ENCODE results near the gene PCDHGA1.

Gene PCDHGA1

DNA sequence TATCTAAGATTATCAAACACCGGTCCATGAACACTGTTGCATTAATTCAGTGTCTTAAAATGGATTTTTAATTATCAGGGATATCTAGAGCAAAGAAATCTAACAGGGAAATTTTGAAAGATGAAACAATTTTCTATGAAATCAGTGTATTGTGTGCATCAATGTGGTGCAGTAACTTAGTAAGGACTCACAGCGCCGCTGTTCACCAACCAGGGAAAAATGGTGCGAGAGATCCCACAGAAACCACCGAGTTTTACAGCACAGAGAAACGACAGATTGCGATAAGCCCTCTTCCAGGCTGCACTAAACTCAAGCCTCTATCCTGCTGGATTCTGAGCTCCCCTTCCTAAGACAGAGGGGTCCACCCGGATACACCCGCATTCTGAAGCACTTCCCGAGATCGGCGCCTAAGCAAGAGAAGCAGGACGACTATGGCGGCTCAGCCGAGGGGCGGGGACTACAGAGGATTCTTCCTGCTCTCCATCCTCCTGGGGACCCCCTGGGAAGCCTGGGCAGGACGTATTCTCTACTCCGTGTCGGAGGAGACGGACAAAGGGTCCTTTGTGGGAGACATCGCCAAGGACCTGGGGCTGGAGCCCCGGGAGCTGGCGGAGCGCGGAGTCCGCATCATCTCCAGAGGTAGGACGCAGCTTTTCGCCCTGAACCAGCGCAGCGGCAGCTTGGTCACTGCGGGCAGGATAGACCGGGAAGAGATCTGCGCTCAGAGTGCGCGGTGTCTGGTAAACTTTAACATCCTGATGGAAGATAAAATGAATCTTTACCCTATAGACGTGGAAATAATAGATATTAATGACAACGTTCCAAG lies 52.4 kb downstream of the PCDHGA1 start, which contains the start of gene PCDHGA7:
PCDHGA7 (plus strand) TSS at position 274 of the 826 bp plus-strand sequence; CDS start at position 432, 158 bp downstream.
- H3K27ac ChIP-seq (ENCODE audit: low read depth, low read length): no peak within 1 kb of the TSS
- no peak for TF ChIP-seq EZH2phosphoT487 (IDR thresholded peaks at IDR 0.05; ENCODE audit: borderline replicate concordance, low read length)
- TF ChIP-seq, protein P1, sequence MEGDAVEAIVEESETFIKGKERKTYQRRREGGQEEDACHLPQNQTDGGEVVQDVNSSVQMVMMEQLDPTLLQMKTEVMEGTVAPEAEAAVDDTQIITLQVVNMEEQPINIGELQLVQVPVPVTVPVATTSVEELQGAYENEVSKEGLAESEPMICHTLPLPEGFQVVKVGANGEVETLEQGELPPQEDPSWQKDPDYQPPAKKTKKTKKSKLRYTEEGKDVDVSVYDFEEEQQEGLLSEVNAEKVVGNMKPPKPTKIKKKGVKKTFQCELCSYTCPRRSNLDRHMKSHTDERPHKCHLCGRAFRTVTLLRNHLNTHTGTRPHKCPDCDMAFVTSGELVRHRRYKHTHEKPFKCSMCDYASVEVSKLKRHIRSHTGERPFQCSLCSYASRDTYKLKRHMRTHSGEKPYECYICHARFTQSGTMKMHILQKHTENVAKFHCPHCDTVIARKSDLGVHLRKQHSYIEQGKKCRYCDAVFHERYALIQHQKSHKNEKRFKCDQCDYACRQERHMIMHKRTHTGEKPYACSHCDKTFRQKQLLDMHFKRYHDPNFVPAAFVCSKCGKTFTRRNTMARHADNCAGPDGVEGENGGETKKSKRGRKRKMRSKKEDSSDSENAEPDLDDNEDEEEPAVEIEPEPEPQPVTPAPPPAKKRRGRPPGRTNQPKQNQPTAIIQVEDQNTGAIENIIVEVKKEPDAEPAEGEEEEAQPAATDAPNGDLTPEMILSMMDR (IDR thresholded peaks at IDR 0.05; ENCODE audit: low read depth, low read length, poor library complexity, severe bottlenecking): no peak
- H3K36me3 ChIP-seq (ENCODE audit: control insufficient read depth, low read length): peaks cover 25% of the 10 kb centered on the region
- no peak within 1 kb of the TSS for H3K4me2 ChIP-seq (ENCODE audit: low read length)
- H3K4me1 ChIP-seq (ENCODE audit: control insufficient read depth, low read length): no peaks in the 10 kb centered on the region
- no peaks in the 10 kb centered on the region; the same call in 1 of the 2 replicates for H3K79me2 ChIP-seq (ENCODE audit: control insufficient read depth, low read length)
- H4K20me1 ChIP-seq (ENCODE audit: control insufficient read depth, insufficient read depth, low read depth, low read length): no peaks in the 10 kb centered on the region
- no peak within 1 kb of the TSS for H3K4me3 ChIP-seq (ENCODE audit: low read length)
- no peaks in the 10 kb centered on the region for H3F3A ChIP-seq (ENCODE audit: control insufficient read depth, insufficient read depth)
- H3K9me3 ChIP-seq (ENCODE audit: control insufficient read depth, insufficient read depth, low read length): peaks cover 26% of the 10 kb centered on the region; the same call in 1 of the 2 replicates
- H3K27me3 ChIP-seq (ENCODE audit: control insufficient read depth, low read length): no peaks in the 10 kb centered on the region
- no peaks in the 10 kb centered on the region for H3K9me2 ChIP-seq (replicated peaks; ENCODE audit: control insufficient read depth, low read length)

DNA sequence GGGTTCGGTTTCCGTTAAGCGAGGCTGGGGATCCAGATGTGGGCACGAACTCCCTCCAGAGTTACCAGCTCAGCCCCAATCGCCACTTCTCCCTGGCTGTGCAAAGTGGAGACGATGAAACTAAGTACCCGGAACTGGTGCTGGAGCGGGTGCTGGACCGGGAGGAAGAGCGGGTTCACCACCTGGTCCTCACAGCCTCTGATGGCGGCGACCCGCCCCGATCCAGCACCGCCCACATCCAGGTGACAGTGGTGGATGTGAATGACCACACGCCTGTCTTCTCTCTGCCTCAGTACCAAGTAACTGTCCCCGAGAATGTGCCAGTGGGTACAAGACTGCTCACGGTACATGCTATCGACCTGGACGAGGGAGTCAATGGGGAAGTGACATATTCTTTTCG lies 53.0 kb downstream of the PCDHGA1 start:
- Histone ChIP-seq H3F3A (ENCODE audit: control insufficient read depth, insufficient read depth) (no peaks in the 10 kb centered on the region), H3K27ac (ENCODE audit: low read depth, low read length) (no peak overlapping the region), H3K4me1 (ENCODE audit: control insufficient read depth, low read length) (no peaks in the 10 kb centered on the region), H3K9me3 (ENCODE audit: control insufficient read depth, insufficient read depth, low read length) (peaks cover 28% of the 10 kb centered on the region; the same call in 1 of the 2 replicates), H4K20me1 (ENCODE audit: control insufficient read depth, insufficient read depth, low read depth, low read length) (no peaks in the 10 kb centered on the region), H3K9me2 (replicated peaks; ENCODE audit: control insufficient read depth, low read length) (no peaks in the 10 kb centered on the region), H3K27me3 (ENCODE audit: control insufficient read depth, low read length) (no peaks in the 10 kb centered on the region), H3K79me2 (ENCODE audit: control insufficient read depth, low read length) (peaks cover 1% of the 10 kb centered on the region; the same call in 1 of the 2 replicates), H3K4me2 (ENCODE audit: low read length) (no peak overlapping the region), H3K4me3 (ENCODE audit: low read length) (no peak overlapping the region), H3K36me3 (ENCODE audit: control insufficient read depth, low read length) (peaks cover 26% of the 10 kb centered on the region)
- TF ChIP-seq, protein P1 (IDR thresholded peaks at IDR 0.05; ENCODE audit: low read depth, low read length, poor library complexity, severe bottlenecking): no peak
- no peak for TF ChIP-seq EZH2phosphoT487 (IDR thresholded peaks at IDR 0.05; ENCODE audit: borderline replicate concordance, low read length)

DNA sequence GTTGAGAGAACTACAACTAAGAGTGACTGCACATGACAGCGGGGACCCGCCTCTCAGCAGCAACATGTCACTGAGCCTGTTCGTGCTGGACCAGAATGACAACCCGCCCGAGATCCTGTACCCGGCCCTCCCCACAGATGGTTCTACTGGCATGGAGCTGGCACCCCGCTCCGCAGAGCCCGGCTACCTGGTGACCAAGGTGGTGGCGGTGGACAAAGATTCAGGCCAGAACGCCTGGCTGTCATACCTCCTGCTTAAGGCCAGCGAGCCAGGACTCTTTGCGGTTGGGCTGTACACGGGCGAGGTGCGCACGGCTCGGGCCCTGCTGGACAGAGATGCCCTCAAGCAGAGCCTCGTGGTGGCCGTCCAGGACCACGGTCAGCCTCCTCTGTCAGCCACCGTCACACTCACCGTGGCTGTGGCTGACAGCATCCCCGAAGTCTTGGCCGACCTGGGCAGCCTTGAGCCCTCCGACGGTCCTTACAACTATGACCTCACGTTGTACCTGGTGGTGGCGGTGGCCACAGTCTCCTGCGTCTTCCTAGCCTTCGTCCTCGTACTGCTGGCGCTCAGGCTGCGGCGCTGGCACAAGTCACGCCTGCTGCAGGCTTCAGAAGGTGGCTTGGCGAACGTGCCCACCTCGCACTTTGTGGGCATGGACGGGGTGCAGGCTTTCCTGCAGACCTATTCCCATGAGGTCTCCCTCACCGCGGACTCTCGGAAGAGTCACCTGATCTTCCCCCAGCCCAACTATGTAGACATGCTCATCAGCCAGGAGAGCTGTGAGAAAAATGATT lies 54.4 kb downstream of the PCDHGA1 start:
- Histone ChIP-seq H3K9me3 (ENCODE audit: control insufficient read depth, insufficient read depth, low read length) (peaks cover 39% of the 10 kb centered on the region), H3K27me3 (ENCODE audit: control insufficient read depth, low read length) (no peaks in the 10 kb centered on the region), H3K4me3 (ENCODE audit: low read length) (no peak overlapping the region), H3K4me1 (ENCODE audit: control insufficient read depth, low read length) (no peaks in the 10 kb centered on the region), H3K9me2 (replicated peaks; ENCODE audit: control insufficient read depth, low read length) (no peaks in the 10 kb centered on the region), H3K27ac (ENCODE audit: low read depth, low read length) (no peak overlapping the region), H4K20me1 (ENCODE audit: control insufficient read depth, insufficient read depth, low read depth, low read length) (no peaks in the 10 kb centered on the region), H3F3A (ENCODE audit: control insufficient read depth, insufficient read depth) (no peaks in the 10 kb centered on the region), H3K79me2 (ENCODE audit: control insufficient read depth, low read length) (peaks cover 7% of the 10 kb centered on the region), H3K36me3 (ENCODE audit: control insufficient read depth, low read length) (peaks cover 32% of the 10 kb centered on the region), H3K4me2 (ENCODE audit: low read length) (no peak overlapping the region)
- TF ChIP-seq EZH2phosphoT487 (IDR thresholded peaks at IDR 0.05; ENCODE audit: borderline replicate concordance, low read length): no peak
- TF ChIP-seq, protein P1 (IDR thresholded peaks at IDR 0.05; ENCODE audit: low read depth, low read length, poor library complexity, severe bottlenecking): no peak

Data from DOHH2 (cell line).